ENCODE results near the gene NUMBL.

GRCh38 chr19:40688987-40689338 is 1.5 kb downstream of the NUMBL start:
- TF ChIP-seq EP300 (IDR thresholded peaks at IDR 0.05; ENCODE audit: borderline replicate concordance) (no peak), REST (IDR thresholded peaks at IDR 0.05; ENCODE audit: low read depth) (no peak), YY1 (IDR thresholded peaks at IDR 0.05; ENCODE audit: low read depth) (no peak), RAD21 (IDR thresholded peaks at IDR 0.05; ENCODE audit: low read depth) (no peak), FOXM1 (IDR thresholded peaks at IDR 0.05; ENCODE audit: borderline replicate concordance, low read depth) (no peak), CREB1 (IDR thresholded peaks at IDR 0.05; ENCODE audit: low read depth) (no peak), TAF1 (IDR thresholded peaks at IDR 0.05; ENCODE audit: low read depth) (no peak), TCF12 (IDR thresholded peaks at IDR 0.05; ENCODE audit: low read depth) (no peak), NFIC (IDR thresholded peaks at IDR 0.05) (no peak), MAX (IDR thresholded peaks at IDR 0.05) (no peak), EGR1 (IDR thresholded peaks at IDR 0.05) (no peak)
